Iris pigment epithelial cell (primary cell): Measurements from ENCODE around the gene SCUBE1.

Experiments
- DNase-seq: peaks from one replicate; pipeline ENCODE4 v3.0.0-alpha.2; 2011; ENCODE audit warnings: low read depth

SCUBE1 gene

GRCh38 chr22:43277987-43278601 lies 65.1 kb downstream of the SCUBE1 start:
- no peak for DNase-seq

- DNase-seq: no peak
Observed at GRCh38 chr22:43277091-43277490, 66.1 kb downstream of the SCUBE1 start.

GRCh38 chr22:43276321-43276720 lies 66.9 kb downstream of the SCUBE1 start:
- no peak for DNase-seq

- DNase-seq: peak; percentile 11
Observed at GRCh38 chr22:43275545-43276317, 67.4 kb downstream of the SCUBE1 start.

GRCh38 chr22:43274595-43275240 lies 68.5 kb downstream of the SCUBE1 start:
- no peak for DNase-seq

GRCh38 chr22:43273902-43274484 lies 69.2 kb downstream of the SCUBE1 start:
- peak; percentile 60 for DNase-seq

- no peak for DNase-seq
Observed at GRCh38 chr22:43272869-43273318, 70.3 kb downstream of the SCUBE1 start.

GRCh38 chr22:43272301-43272700 lies 70.9 kb downstream of the SCUBE1 start:
- DNase-seq: no peak

GRCh38 chr22:43270949-43271348 lies 72.2 kb downstream of the SCUBE1 start:
- DNase-seq: no peak

GRCh38 chr22:43270314-43270908 lies 72.8 kb downstream of the SCUBE1 start:
- DNase-seq: no peak

- no peak for DNase-seq
Observed at GRCh38 chr22:43269646-43270045, 73.5 kb downstream of the SCUBE1 start.

- DNase-seq: no peak
Observed at GRCh38 chr22:43269246-43269645, 73.9 kb downstream of the SCUBE1 start.

- DNase-seq: no peak
Observed at GRCh38 chr22:43267981-43268660, 75.1 kb downstream of the SCUBE1 start.

GRCh38 chr22:43267332-43267980 lies 75.7 kb downstream of the SCUBE1 start:
- DNase-seq: no peak

- DNase-seq: no peak
Observed at GRCh38 chr22:43266076-43266475, 77.1 kb downstream of the SCUBE1 start.

GRCh38 chr22:43263645-43264514 lies 79.3 kb downstream of the SCUBE1 start:
- DNase-seq: peak; percentile 86

- peak; percentile 17 for DNase-seq
Observed at GRCh38 chr22:43262990-43263644, 80.1 kb downstream of the SCUBE1 start.

GRCh38 chr22:43260331-43261231 lies 82.6 kb downstream of the SCUBE1 start:
- DNase-seq: no peak

GRCh38 chr22:43257961-43258360 lies 85.2 kb downstream of the SCUBE1 start:
- no peak for DNase-seq
